ENCODE results near the gene KSR2. TPM values are rescaled to one million over a fixed set of nuclear protein-coding genes. Genes with fewer than 3 reads are reported as not detected.
A peak's percentile ranks its signal among the peaks of the same experiment; 100 is the strongest.

KSR2 gene
- total and polyA plus RNA-seq, 2 donors from 2014 or later = 0.34 to 2.9 TPM

DNA sequence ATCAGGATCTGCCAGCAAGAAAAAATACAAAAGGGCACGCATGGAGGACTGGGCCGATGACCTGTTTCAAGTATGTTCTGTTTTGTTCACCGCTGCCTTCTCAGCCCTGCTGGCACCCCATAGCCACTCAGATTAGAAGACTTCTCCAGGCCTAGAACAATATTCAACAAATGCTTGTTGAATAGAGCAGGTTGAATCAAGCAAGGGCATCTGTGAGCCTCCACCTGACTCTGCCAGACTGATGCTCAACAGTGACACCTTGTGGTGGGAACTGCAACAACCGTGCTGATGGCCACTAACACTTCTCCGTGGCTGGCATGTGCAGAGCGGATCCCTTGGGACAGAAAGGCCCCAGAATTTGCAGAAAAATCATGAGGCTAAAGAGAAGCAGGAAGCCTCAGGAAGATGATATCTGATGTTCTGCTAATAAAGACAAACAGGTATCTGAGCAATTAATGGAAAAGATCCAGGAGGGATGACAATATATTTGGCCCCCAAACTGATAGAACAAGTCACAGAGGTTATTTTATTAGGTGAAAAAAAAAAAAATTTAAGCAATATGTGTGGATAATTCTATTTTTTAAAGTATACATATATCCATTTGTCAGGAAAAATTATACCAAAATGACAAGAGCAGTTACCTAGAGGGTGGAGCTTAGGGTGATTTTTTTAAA lies 114.3 kb downstream of the KSR2 start:
- no peaks in the 10 kb centered on the region for H3K4me1 ChIP-seq (ENCODE audit: control insufficient read depth in 2 of 3, insufficient read depth in 2 of 3, low read depth in 1 of 3, low read length in 3 of 3)
- H3K27ac ChIP-seq (ENCODE audit: low read depth in 2 of 2, low read length in 2 of 2) = no peak overlapping the region
- intact Hi-C loops (cut with DNase I) = no loop called here
- DNase-seq = peak in 3 of 5 donors; percentile 43 to 49 (median 44)
- TF ChIP-seq, protein P1, sequence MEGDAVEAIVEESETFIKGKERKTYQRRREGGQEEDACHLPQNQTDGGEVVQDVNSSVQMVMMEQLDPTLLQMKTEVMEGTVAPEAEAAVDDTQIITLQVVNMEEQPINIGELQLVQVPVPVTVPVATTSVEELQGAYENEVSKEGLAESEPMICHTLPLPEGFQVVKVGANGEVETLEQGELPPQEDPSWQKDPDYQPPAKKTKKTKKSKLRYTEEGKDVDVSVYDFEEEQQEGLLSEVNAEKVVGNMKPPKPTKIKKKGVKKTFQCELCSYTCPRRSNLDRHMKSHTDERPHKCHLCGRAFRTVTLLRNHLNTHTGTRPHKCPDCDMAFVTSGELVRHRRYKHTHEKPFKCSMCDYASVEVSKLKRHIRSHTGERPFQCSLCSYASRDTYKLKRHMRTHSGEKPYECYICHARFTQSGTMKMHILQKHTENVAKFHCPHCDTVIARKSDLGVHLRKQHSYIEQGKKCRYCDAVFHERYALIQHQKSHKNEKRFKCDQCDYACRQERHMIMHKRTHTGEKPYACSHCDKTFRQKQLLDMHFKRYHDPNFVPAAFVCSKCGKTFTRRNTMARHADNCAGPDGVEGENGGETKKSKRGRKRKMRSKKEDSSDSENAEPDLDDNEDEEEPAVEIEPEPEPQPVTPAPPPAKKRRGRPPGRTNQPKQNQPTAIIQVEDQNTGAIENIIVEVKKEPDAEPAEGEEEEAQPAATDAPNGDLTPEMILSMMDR (IDR thresholded peaks at IDR 0.05; ENCODE audit: borderline replicate concordance, extremely low read depth, insufficient read depth) = no peak
- no peak overlapping the region for H3K4me3 ChIP-seq (ENCODE audit: low read length in 3 of 3)
- H3K9me3 ChIP-seq (ENCODE audit: control insufficient read depth in 2 of 3, insufficient read depth in 1 of 3, low read length in 3 of 3) = peaks cover 0 to 7% (median 0%) of the 10 kb centered on the region in 3 donors
- H3K36me3 ChIP-seq (ENCODE audit: control insufficient read depth in 2 of 3, insufficient read depth in 3 of 3, low read length in 3 of 3) = no peaks in the 10 kb centered on the region
- no peak for FAIRE-seq
- H3K9ac ChIP-seq (ENCODE audit: low read length in 3 of 3) = no peak overlapping the region
- no peaks in the 10 kb centered on the region for H3K27me3 ChIP-seq (ENCODE audit: control insufficient read depth, insufficient read depth, low read length)

DNA sequence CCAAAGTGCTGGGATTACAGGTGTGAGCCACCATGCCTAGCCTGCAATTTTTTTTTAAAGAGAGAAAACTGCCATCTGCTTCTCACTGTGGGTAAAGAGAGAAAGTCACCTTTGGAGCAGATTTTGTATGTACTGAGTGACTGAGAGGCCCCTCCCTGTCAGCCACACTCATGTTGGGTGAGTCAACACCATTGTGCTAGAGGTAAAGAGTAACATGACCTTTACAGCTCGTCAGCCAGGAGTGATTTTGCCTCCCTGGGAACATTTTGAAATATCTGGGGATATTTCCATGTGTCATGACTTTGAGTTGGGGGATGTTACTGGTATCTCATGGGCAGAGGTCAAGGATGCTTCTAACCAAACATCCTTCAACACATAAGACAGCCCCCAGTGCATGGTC lies 115.2 kb downstream of the KSR2 start:
- Histone ChIP-seq H3K4me3 (ENCODE audit: low read length in 3 of 3) (no peak overlapping the region), H3K27me3 (ENCODE audit: control insufficient read depth, insufficient read depth, low read length) (no peaks in the 10 kb centered on the region), H3K36me3 (ENCODE audit: control insufficient read depth in 2 of 3, insufficient read depth in 3 of 3, low read length in 3 of 3) (no peaks in the 10 kb centered on the region), H3K4me1 (ENCODE audit: control insufficient read depth in 2 of 3, insufficient read depth in 2 of 3, low read depth in 1 of 3, low read length in 3 of 3) (no peaks in the 10 kb centered on the region), H3K27ac (ENCODE audit: low read depth in 2 of 2, low read length in 2 of 2) (no peak overlapping the region), H3K9ac (ENCODE audit: low read length in 3 of 3) (no peak overlapping the region), H3K9me3 (ENCODE audit: control insufficient read depth in 2 of 3, insufficient read depth in 1 of 3, low read length in 3 of 3) (peaks cover 0 to 7% (median 0%) of the 10 kb centered on the region in 3 donors)
- DNase-seq (no peak), FAIRE-seq (no peak)
- intact Hi-C loops (cut with DNase I) = no loop called here
- TF ChIP-seq, protein P1 (IDR thresholded peaks at IDR 0.05; ENCODE audit: borderline replicate concordance, extremely low read depth, insufficient read depth) = no peak

DNA sequence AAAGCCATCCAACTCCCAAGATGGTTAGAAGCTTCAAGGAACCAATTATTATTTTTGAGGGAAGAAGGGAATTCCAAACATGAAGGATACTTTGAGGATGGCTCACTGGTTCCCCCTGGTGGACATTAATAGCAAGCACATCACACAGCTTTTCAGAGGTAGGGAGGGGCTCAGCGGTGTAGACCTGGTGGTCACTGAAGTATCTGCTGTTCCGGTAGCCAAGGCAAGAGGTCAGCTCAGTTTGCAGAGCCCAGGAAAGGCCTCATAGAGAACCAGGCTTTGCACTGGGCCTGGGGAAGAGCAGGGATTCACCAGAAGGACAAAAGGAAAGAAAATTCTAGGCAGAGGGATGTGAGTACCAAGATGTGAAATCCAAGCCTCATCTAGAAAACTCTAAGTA lies 118.7 kb downstream of the KSR2 start:
- TF ChIP-seq, protein P1 (IDR thresholded peaks at IDR 0.05; ENCODE audit: borderline replicate concordance, extremely low read depth, insufficient read depth) = peak; percentile 75
- Histone ChIP-seq H3K9ac (ENCODE audit: low read length in 3 of 3) (no peak overlapping the region), H3K36me3 (ENCODE audit: control insufficient read depth in 2 of 3, insufficient read depth in 3 of 3, low read length in 3 of 3) (no peaks in the 10 kb centered on the region), H3K27me3 (ENCODE audit: control insufficient read depth, insufficient read depth, low read length) (no peaks in the 10 kb centered on the region), H3K4me1 (ENCODE audit: control insufficient read depth in 2 of 3, insufficient read depth in 2 of 3, low read depth in 1 of 3, low read length in 3 of 3) (no peaks in the 10 kb centered on the region), H3K4me3 (ENCODE audit: low read length in 3 of 3) (no peak overlapping the region), H3K9me3 (ENCODE audit: control insufficient read depth in 2 of 3, insufficient read depth in 1 of 3, low read length in 3 of 3) (peaks cover 0 to 7% (median 0%) of the 10 kb centered on the region in 3 donors), H3K27ac (ENCODE audit: low read depth in 2 of 2, low read length in 2 of 2) (no peak overlapping the region)
- DNase-seq (peak in 3 of 5 donors; percentile 40 to 71 (median 54)), FAIRE-seq (no peak)
- intact Hi-C loops (cut with DNase I) = no loop called here
